ENCODE results near the gene F2R. TPM values are rescaled to one million over a fixed set of nuclear protein-coding genes. Genes with fewer than 3 reads are reported as not detected.

F2R gene
- total RNA-seq (2022; extraction: Qiagen RNA extraction) = 40.6 to 60.8 TPM (median 54.5 TPM) in 5 replicates

DNA sequence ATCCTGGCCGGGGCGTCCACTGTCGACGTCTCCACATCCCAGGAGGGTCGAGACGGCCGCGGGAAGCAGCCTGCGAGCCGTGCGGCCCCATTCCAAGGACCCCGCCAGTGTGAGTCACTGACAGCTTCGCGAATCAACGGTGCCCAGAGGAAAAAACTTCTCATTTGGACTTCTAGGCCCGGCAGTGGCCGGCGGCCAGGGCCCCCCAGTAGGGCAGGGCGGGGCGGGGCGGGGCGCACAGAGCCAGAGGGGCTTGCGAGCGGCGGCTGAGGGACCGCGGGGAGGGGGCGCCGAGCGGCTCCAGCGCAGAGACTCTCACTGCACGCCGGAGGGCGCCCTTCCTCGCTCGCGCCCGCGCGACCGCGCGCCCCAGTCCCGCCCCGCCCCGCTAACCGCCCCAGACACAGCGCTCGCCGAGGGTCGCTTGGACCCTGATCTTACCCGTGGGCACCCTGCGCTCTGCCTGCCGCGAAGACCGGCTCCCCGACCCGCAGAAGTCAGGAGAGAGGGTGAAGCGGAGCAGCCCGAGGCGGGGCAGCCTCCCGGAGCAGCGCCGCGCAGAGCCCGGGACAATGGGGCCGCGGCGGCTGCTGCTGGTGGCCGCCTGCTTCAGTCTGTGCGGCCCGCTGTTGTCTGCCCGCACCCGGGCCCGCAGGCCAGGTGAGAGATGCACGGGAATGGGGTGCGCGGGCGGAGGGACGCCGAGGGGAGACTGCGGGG lies at the start of gene F2R:
F2R (plus strand) TSS at position 391 of the 720 bp plus-strand sequence; CDS start at position 573, 182 bp downstream.

Other genes with a start within 250 kb of the F2R start
- gene F2RL2, start 92.7 kb upstream of the F2R start, total RNA-seq (2022; extraction: Qiagen RNA extraction) = 2.6 to 3.6 TPM (median 2.9 TPM) in 5 replicates
- gene F2RL1, start 102.9 kb downstream of the F2R start, total RNA-seq (2022; extraction: Qiagen RNA extraction) = 224 to 299 TPM (median 233 TPM) in 5 replicates
- gene S100Z, start 133.9 kb downstream of the F2R start, total RNA-seq (2022; extraction: Qiagen RNA extraction) = not detected in 5 replicates
- gene CRHBP, start 236.9 kb downstream of the F2R start, total RNA-seq (2022; extraction: Qiagen RNA extraction) = 0.06 to 0.17 TPM (median 0.08 TPM) in 4 of 5 replicates, not detected in the other

Measured in A549 treated with AZD2906 at 1 μM for 4 hours (cell line).